Measurements from ENCODE around the gene LSM3. TPM values are rescaled to one million over a fixed set of nuclear protein-coding genes. Genes with fewer than 3 reads are reported as not detected.

LSM3 gene
- total RNA-seq, 6 experiments from 2014 or later, result 15.5 to 21.1 (median 18.7) TPM

DNA sequence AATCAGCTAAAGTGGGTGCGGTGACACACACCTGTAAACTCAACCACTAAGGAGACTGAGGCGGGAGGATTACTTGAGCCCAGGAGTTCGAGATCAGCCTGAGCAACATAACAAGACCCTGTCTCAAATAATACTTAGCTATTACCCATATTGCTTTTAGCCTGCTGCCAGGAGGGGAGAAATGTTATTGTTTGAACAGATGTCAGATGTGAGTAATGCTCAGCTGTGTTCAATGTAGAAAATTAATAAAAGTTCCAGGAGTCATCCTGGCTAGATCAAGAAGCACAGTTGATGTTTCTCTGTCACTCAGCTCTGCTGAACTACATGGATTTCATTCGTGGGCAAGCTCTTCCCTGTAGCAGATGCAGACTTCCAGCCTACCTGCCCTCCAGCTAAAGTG is 22.2 kb downstream of the LSM3 start:
- peaks cover 66% of the 10 kb centered on the region for H3K4me1 Mint-ChIP-seq (ENCODE audit: low read depth)
- TF ChIP-seq, protein P1, sequence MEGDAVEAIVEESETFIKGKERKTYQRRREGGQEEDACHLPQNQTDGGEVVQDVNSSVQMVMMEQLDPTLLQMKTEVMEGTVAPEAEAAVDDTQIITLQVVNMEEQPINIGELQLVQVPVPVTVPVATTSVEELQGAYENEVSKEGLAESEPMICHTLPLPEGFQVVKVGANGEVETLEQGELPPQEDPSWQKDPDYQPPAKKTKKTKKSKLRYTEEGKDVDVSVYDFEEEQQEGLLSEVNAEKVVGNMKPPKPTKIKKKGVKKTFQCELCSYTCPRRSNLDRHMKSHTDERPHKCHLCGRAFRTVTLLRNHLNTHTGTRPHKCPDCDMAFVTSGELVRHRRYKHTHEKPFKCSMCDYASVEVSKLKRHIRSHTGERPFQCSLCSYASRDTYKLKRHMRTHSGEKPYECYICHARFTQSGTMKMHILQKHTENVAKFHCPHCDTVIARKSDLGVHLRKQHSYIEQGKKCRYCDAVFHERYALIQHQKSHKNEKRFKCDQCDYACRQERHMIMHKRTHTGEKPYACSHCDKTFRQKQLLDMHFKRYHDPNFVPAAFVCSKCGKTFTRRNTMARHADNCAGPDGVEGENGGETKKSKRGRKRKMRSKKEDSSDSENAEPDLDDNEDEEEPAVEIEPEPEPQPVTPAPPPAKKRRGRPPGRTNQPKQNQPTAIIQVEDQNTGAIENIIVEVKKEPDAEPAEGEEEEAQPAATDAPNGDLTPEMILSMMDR (IDR thresholded peaks at IDR 0.05), result no peak
- DNase-seq, result no peak
- no peaks in the 10 kb centered on the region for H3K9me3 Mint-ChIP-seq
- H3K36me3 Mint-ChIP-seq (ENCODE audit: low read depth), result peaks cover 10% of the 10 kb centered on the region; the same call in 1 of the 2 replicates
- no peak overlapping the region for H3K27ac Mint-ChIP-seq
- peaks cover 2% of the 10 kb centered on the region; the same call in 1 of the 2 replicates for H3K27me3 Mint-ChIP-seq (ENCODE audit: insufficient read depth)
- no peak overlapping the region for H3K4me3 Mint-ChIP-seq

DNA sequence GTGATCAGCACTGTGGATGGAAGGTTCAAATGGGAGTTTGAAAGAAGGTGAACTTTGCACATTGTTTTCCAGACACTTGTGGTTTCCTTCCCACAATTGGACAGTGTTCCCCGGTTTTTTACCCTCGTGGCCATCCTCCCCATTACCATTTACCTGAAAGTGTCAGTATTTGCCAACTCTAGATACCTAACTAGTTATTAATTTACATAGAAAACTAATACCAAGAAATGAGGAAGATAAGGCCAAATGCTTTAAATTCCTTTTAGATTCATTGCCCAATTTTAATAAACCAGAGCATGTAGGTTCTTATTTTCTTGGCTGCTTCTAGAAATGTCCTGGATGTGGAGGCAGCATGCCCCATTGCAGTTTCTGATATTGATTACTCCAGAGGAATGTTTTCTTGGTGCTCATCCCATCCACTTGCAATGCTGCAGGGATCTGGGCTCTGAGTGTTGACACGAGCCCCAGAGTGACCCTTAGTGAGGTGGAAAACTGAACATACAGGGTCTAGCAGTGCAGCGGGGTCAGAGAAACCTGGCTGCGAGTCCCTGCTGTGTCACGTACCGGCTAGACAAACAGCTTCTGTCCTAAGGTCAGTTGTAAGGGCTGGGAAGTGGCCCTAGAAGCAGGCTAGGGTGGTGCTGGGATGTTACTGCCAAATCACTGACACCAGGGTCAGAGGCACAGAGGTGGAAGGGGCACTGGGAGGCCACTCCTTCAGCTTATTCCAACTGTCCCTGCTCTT is 23.5 kb downstream of the LSM3 start:
- Mint-ChIP-seq H3K4me3 (no peak overlapping the region), H3K27ac (no peak overlapping the region; the same call in 1 of the 2 replicates), H3K36me3 (ENCODE audit: low read depth) (peaks cover 6% of the 10 kb centered on the region; the same call in 1 of the 2 replicates), H3K27me3 (ENCODE audit: insufficient read depth) (no peaks in the 10 kb centered on the region), H3K4me1 (ENCODE audit: low read depth) (peaks cover 69% of the 10 kb centered on the region), H3K9me3 (no peaks in the 10 kb centered on the region)
- TF ChIP-seq, protein P1 (IDR thresholded peaks at IDR 0.05), result 0 out of 2 replicates have a peak, but pooled peaks have one; percentile 8
- DNase-seq, result no peak

DNA sequence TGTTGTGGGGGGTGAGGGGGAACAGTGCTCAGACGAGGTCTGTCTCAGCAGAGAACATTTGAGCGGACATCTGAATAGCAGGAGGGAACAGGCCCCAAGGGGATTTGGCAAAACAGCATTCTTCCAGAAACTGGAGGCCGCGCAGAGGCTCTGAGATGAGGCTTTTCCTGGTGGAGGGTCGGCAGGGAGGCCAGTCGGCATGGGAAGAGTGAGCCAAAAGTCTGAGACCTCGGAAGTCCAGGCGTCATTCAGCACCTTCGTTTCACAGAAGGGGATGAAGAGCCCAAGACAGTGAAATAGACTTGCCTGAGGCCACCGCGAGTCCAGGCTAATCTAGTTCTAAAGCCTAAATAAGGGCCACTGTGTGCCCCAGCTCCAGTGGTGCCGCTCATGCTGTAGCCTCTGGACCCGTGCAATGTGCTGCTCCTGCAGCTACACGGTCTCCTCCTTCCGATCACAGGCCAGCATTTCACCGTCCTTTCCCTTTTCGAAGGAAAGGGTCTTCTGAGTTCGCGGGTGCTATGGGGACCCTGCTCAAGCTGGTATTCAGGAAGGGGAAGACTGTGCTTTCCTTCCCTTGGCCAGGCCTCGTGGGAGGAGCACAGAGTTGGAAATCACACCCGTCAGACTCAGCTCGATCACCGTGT is 24.4 kb downstream of the LSM3 start:
- H3K36me3 Mint-ChIP-seq (ENCODE audit: low read depth), result 0 out of 2 replicates have a peak, but pooled peaks cover 6% of the 10 kb centered on the region
- peak overlapping the region; percentile 57 for H3K27ac Mint-ChIP-seq
- TF ChIP-seq, protein P1 (IDR thresholded peaks at IDR 0.05), result no peak
- no peak for DNase-seq
- no peaks in the 10 kb centered on the region for H3K9me3 Mint-ChIP-seq
- H3K4me3 Mint-ChIP-seq, result no peak overlapping the region
- no peaks in the 10 kb centered on the region for H3K27me3 Mint-ChIP-seq (ENCODE audit: insufficient read depth)
- H3K4me1 Mint-ChIP-seq (ENCODE audit: low read depth), result peaks cover 71% of the 10 kb centered on the region

DNA sequence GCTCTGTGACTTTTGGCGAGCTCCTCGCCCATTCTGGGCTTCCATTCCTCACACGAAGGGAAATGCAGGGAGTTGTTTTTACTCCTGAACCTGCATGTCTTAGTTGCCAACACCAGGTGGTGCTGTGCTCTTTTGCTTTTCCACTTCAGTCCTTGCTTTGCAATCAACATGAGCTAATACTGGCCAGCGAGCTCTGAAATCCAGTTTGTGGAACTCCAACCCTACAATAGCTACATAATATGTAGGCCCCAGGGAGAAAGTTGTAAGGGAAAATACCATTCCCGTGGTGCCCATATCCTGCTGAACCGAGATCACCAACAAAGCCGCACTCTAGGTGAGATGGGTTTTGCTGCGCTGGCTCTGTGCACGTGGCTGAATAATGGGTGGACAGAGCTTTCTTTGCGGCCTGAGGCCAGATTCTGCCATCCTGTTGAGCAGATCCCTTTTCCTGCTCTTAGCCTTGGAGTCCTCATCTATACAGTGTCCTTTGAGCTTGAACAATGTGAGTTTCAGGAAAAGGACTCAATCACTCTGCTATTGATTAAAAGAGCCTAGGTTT is 25.0 kb downstream of the LSM3 start:
- peaks cover 75% of the 10 kb centered on the region for H3K4me1 Mint-ChIP-seq (ENCODE audit: low read depth)
- TF ChIP-seq, protein P1 (IDR thresholded peaks at IDR 0.05), result peak; percentile 96
- no peak overlapping the region for H3K4me3 Mint-ChIP-seq
- no peaks in the 10 kb centered on the region for H3K9me3 Mint-ChIP-seq
- DNase-seq, result peak; percentile 76
- H3K27me3 Mint-ChIP-seq (ENCODE audit: insufficient read depth), result no peaks in the 10 kb centered on the region
- H3K27ac Mint-ChIP-seq, result peak overlapping the region; percentile 57
- H3K36me3 Mint-ChIP-seq (ENCODE audit: low read depth), result 0 out of 2 replicates have a peak, but pooled peaks cover 6% of the 10 kb centered on the region

- H3K4me1 Mint-ChIP-seq (ENCODE audit: low read depth), result peaks cover 75% of the 10 kb centered on the region
- H3K4me3 Mint-ChIP-seq, result no peak overlapping the region
- H3K27me3 Mint-ChIP-seq (ENCODE audit: insufficient read depth), result no peaks in the 10 kb centered on the region
- TF ChIP-seq, protein P1 (IDR thresholded peaks at IDR 0.05), result no peak
- H3K27ac Mint-ChIP-seq, result peak overlapping the region; percentile 74
- no peaks in the 10 kb centered on the region for H3K36me3 Mint-ChIP-seq (ENCODE audit: low read depth)
- H3K9me3 Mint-ChIP-seq, result no peaks in the 10 kb centered on the region
- peak; percentile 75 for DNase-seq
Measured at GRCh38 chr3:14204515-14205284, 26.1 kb downstream of the LSM3 start.

Data from HFFc6 (cell line).